Erythroblast (primary cell): ENCODE data around the gene PRXL2C.

Source experiments
- GATA1 ChIP-seq: IDR thresholded peaks from 2 replicates; pipeline ENCODE4 v1.6.1; 2011; ENCODE audit warnings: low read depth, mild to moderate bottlenecking, control low read depth, low read length, moderate library complexity
- POLR2A ChIP-seq: IDR thresholded peaks from 2 replicates; pipeline ENCODE4 v1.6.1; 2011; ENCODE audit warnings: mild to moderate bottlenecking, low read length

DNA sequence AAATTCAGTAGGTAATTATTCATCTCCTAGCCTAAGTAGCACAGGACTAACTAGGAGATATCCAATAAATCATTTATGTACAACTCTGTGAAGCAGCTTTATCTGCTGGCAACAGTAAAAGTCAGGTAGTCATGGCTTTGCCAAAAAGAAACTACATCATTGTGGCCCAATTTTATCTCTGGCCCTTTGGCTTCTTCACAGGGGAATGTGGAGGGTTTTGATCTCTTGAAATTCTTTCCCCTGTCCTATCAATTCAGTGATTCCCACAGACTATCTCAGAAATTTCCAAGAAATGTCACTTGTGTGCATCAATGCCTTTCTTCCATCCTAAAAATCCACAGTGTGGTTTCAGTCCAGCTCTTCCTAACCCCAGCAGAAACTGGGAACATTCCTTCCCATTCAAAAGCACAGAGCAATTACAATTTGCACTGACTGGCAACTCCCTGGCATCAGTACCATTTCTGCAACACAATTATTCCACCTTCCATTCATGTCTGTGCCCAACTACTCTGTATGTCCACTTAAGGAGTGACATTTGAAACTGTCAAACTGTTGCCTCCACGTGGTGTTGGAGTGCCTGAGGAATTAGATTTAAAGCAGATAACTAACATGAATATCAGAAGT is 42.0 kb downstream of the PRXL2C start:
- TF ChIP-seq POLR2A (no peak), GATA1 (no peak)
